Effector memory CD4-positive, alpha-beta T cell (primary cell): Measurements from ENCODE around the gene CHD9.

Source experiments
- DNase-seq, 3 donors: peaks; one replicate each; pipeline ENCODE4 v3.0.0-alpha.2; 2020
- H3K27ac ChIP-seq: 2 replicates; pipeline ENCODE4 v1.7.0; 2013; ENCODE audit warnings: mild to moderate bottlenecking, low read length, moderate library complexity; ENCODE audit not compliant: insufficient read depth, poor library complexity, severe bottlenecking
- H3K27me3 ChIP-seq: replicated peaks from 2 replicates; pipeline ENCODE4 v1.7.0; 2013; ENCODE audit warnings: mild to moderate bottlenecking, low read length; ENCODE audit not compliant: insufficient read depth, control insufficient read depth, poor library complexity, severe bottlenecking
- H3K36me3 ChIP-seq: 2 replicates; pipeline ENCODE4 v1.7.0; 2013; ENCODE audit warnings: mild to moderate bottlenecking, low read length, moderate library complexity; ENCODE audit not compliant: control insufficient read depth, insufficient read depth
- H3K4me1 ChIP-seq: 2 replicates; pipeline ENCODE4 v1.7.0; 2013; ENCODE audit warnings: low read length, mild to moderate bottlenecking; ENCODE audit not compliant: control insufficient read depth, insufficient read depth, poor library complexity, severe bottlenecking
- H3K4me3 ChIP-seq: 2 replicates; pipeline ENCODE4 v1.7.0; 2013; ENCODE audit warnings: low read length, low read depth, mild to moderate bottlenecking; ENCODE audit not compliant: insufficient read depth, poor library complexity, severe bottlenecking
- H3K9me3 ChIP-seq: 2 replicates; pipeline ENCODE4 v1.7.0; 2013; ENCODE audit warnings: mild to moderate bottlenecking, low read length, moderate library complexity; ENCODE audit not compliant: control insufficient read depth

CHD9 gene

GRCh38 chr16:53211253-53211652 is 156.5 kb downstream of the CHD9 start:
- H3K4me1 ChIP-seq: peaks cover 3% of the 10 kb centered on the region
- H3K36me3 ChIP-seq: no peaks in the 10 kb centered on the region
- no peak overlapping the region for H3K4me3 ChIP-seq
- H3K27me3 ChIP-seq: no peaks in the 10 kb centered on the region
- H3K27ac ChIP-seq: no peak overlapping the region
- DNase-seq: no peak
- H3K9me3 ChIP-seq: no peaks in the 10 kb centered on the region

DNA sequence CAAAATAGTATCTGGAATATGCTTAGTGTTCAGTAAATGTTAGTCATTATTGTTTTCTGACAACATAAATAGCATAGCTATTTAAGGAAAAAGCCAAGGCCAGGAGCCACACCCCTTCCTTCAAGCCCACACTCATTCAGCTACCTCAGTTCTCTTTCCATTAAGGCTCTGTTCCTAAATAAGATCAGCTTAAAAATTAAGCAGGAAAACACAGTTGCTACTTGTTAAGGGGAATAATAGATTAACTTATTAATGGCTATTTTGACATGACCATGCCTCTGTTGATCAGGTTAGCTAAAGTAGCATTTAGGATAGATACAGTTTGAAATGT is 158.1 kb downstream of the CHD9 start:
- Histone ChIP-seq H3K27ac (no peak overlapping the region), H3K9me3 (no peaks in the 10 kb centered on the region), H3K4me1 (peaks cover 3% of the 10 kb centered on the region), H3K27me3 (no peaks in the 10 kb centered on the region), H3K36me3 (no peaks in the 10 kb centered on the region), H3K4me3 (no peak overlapping the region)
- DNase-seq: no peak

DNA sequence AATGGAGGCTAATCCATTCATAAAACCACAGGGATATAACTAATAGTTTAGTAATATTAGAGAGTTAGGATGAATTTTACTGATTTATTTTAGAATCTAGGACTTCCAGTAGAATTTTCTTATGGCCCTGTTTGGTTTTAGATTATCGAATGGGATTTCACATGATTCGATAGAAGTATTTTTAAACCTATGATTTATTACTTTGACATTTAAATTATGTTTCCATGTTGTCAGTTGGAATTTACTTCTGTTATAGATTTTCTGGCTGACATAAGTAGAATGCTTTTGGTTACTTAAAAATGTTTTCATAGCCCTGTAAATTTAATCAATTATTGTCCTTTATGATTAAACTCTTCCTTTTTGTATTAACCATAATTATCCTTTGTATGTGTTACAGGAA is 158.8 kb downstream of the CHD9 start:
- Histone ChIP-seq H3K4me1 (peaks cover under 1% of the 10 kb centered on the region), H3K36me3 (no peaks in the 10 kb centered on the region), H3K4me3 (no peak overlapping the region), H3K27ac (no peak overlapping the region), H3K27me3 (no peaks in the 10 kb centered on the region), H3K9me3 (no peaks in the 10 kb centered on the region)
- DNase-seq: no peak

DNA sequence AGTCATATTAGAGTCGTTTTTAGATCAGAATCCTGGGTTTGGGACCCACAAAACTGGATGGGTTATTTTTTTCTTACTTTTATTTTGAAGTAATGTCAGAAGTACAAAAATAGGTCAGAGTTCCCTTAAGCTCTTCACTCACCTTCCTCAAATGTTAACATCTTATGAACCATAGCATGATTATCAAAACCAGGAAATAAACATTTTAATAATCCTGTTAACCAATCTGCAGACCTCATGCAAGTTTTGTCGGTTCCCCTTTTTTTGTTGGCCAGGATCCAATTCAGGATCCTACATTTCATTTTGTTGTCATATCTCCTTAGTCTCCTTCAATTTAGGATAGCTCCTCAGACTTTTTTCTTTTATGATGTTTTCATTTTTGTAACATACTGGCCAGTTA is 162.0 kb downstream of the CHD9 start:
- Histone ChIP-seq H3K9me3 (no peaks in the 10 kb centered on the region), H3K4me1 (no peaks in the 10 kb centered on the region), H3K27me3 (no peaks in the 10 kb centered on the region), H3K36me3 (no peaks in the 10 kb centered on the region), H3K4me3 (no peak overlapping the region), H3K27ac (no peak overlapping the region)
- no peak for DNase-seq

- Histone ChIP-seq H3K27me3 (no peaks in the 10 kb centered on the region), H3K4me3 (no peak overlapping the region), H3K4me1 (no peaks in the 10 kb centered on the region), H3K36me3 (peaks cover 7% of the 10 kb centered on the region), H3K27ac (no peak overlapping the region), H3K9me3 (no peaks in the 10 kb centered on the region)
- no peak for DNase-seq
These were observed 164.6 kb downstream of the CHD9 start for GRCh38 chr16:53219371-53219770.

GRCh38 chr16:53219795-53220454 is 165.1 kb downstream of the CHD9 start:
- H3K36me3 ChIP-seq: peaks cover 7% of the 10 kb centered on the region
- no peak overlapping the region for H3K27ac ChIP-seq
- H3K4me1 ChIP-seq: no peaks in the 10 kb centered on the region
- H3K27me3 ChIP-seq: no peaks in the 10 kb centered on the region
- no peak overlapping the region for H3K4me3 ChIP-seq
- H3K9me3 ChIP-seq: no peaks in the 10 kb centered on the region
- no peak for DNase-seq

DNA sequence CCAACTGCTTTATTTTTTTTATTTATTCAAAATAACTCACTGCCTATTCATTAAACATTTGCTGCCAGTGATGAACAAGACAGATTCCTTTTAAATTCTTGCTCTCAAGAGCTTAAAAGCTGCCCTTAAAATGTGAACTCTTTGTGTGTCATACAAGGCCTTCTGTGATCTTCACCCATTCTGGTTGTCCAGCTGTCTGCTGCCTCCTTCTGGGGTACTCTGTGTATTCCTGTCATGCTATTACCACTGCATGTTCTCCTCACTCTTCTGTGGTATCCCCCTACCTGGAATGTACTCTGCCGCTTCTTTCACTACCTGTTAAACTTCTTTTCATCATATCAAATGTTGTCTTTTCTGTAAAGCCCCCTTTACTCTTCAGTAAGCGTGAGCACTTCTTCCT is 165.8 kb downstream of the CHD9 start:
- H3K27ac ChIP-seq: no peak overlapping the region
- no peak for DNase-seq
- no peaks in the 10 kb centered on the region for H3K4me1 ChIP-seq
- H3K36me3 ChIP-seq: peaks cover 7% of the 10 kb centered on the region
- H3K9me3 ChIP-seq: no peaks in the 10 kb centered on the region
- H3K27me3 ChIP-seq: no peaks in the 10 kb centered on the region
- no peak overlapping the region for H3K4me3 ChIP-seq

DNA sequence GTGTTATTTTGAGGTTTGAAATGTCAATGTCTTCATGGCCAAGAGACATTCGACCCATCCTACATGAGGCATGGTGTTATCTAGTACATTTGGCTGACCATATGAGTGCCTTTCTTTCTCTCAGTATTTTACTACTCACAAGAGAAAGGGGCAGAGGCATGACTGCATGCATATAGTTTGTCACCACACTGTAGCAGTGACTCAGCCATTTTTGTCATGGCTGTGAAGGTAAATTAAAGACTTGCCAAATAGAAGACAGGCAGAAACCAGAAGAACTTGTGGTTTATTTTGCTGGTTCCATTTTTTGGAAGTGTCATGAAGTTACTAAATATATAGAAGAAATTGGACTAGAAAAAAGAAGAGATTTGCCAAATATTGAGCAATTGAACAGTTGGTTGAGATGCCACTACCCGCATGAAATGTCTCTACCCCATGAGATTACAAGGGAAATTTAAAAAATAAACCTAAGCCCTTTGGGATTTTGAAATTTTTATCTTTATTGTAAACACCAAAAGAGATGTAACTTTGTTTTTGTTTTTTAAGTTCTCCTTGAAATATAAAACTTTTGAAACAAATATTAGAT is 170.3 kb downstream of the CHD9 start:
- Histone ChIP-seq H3K27me3 (no peaks in the 10 kb centered on the region), H3K27ac (no peak overlapping the region), H3K9me3 (no peaks in the 10 kb centered on the region), H3K4me3 (no peak overlapping the region), H3K36me3 (peaks cover 22% of the 10 kb centered on the region), H3K4me1 (no peaks in the 10 kb centered on the region)
- DNase-seq: no peak

GRCh38 chr16:53232826-53233529 is 178.2 kb downstream of the CHD9 start:
- no peaks in the 10 kb centered on the region for H3K4me1 ChIP-seq
- peaks cover 17% of the 10 kb centered on the region for H3K36me3 ChIP-seq
- H3K9me3 ChIP-seq: no peaks in the 10 kb centered on the region
- no peak for DNase-seq
- no peak overlapping the region for H3K4me3 ChIP-seq
- no peaks in the 10 kb centered on the region for H3K27me3 ChIP-seq
- no peak overlapping the region for H3K27ac ChIP-seq

DNA sequence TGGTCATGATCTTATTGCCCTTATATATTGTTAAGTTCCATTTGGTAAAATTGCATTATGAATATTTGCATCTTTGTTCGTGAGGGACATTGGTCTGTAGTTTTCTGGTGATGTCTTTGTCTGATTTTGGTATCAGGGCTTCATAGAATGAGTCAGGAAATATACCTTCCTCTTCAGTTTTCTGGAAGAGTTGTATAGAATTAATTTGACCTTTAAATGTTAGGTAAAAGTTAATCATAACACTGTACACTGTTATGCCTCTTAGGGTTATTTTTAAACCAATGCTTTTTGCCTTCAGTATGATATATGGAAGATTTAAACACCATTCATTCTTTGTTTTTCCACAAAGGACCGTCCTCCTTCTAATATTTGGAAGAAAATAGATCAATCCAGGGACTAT is 180.0 kb downstream of the CHD9 start:
- no peaks in the 10 kb centered on the region for H3K4me1 ChIP-seq
- peaks cover 5% of the 10 kb centered on the region for H3K36me3 ChIP-seq
- H3K4me3 ChIP-seq: no peak overlapping the region
- H3K27me3 ChIP-seq: no peaks in the 10 kb centered on the region
- no peak overlapping the region for H3K27ac ChIP-seq
- DNase-seq: no peak
- H3K9me3 ChIP-seq: no peaks in the 10 kb centered on the region
